Measurements from ENCODE around the gene VANGL1.

DNA sequence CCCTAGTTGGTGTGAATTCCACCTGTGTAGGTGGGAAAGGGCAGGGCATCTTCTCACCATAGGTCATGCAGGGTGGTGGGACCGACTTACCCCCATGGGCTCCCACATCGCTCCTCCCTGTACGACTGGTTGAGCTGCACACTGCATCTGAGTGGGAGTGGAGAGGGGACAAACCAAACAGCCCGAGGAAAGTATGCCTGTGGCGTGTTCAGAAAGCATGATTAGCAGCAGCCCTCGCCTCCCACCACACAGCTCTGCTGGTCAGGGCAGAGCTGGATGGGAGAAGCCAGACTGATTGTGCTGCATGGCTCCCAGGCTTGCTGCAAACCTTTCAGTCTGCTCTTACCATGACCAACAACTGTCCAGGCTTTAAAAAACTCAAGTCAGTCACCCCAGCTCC lies 24.4 kb downstream of the VANGL1 start:
- TF ChIP-seq CTCF (IDR thresholded peaks at IDR 0.05) (no peak), POLR2A (IDR thresholded peaks at IDR 0.05) (no peak)

All from adrenal gland (tissue), 5 donors.